GM19468 (cell line): ENCODE measurements around the gene IKBKE.

Experiments used
- ATAC-seq: cut with Tn5 transposase; IDR thresholded peaks from one replicate; pipeline ENCODE4 v1.9.1; 2021; ENCODE audit warnings: mild to moderate bottlenecking, moderate library complexity, moderate number of reproducible peaks; ENCODE audit not compliant: unreplicated experiment; ENCODE audit errors: extremely low read depth

The IKBKE gene

GRCh38 chr1:206532368-206532767 lies 62.1 kb downstream of the IKBKE start:
- ATAC-seq = no peak

- ATAC-seq = no peak
These were observed 64.3 kb downstream of the IKBKE start for GRCh38 chr1:206534552-206534951.

- ATAC-seq = no peak
These were observed 65.5 kb downstream of the IKBKE start for GRCh38 chr1:206535853-206536188.

- ATAC-seq = no peak
These were observed 66.9 kb downstream of the IKBKE start for GRCh38 chr1:206537141-206537540.

GRCh38 chr1:206538086-206538770 lies 68.0 kb downstream of the IKBKE start:
- ATAC-seq = no peak

GRCh38 chr1:206538901-206539640 lies 68.8 kb downstream of the IKBKE start:
- ATAC-seq = no peak

GRCh38 chr1:206540044-206540780 lies 69.9 kb downstream of the IKBKE start:
- no peak for ATAC-seq

- ATAC-seq = no peak
These were observed 71.1 kb downstream of the IKBKE start for GRCh38 chr1:206541236-206541833.

GRCh38 chr1:206544562-206545257 lies 74.4 kb downstream of the IKBKE start:
- ATAC-seq = no peak

GRCh38 chr1:206545351-206545750 lies 75.1 kb downstream of the IKBKE start:
- ATAC-seq = no peak
